Left ventricle myocardium inferior (tissue), 1 donor: ENCODE results near the gene BCAS1. TPM values are rescaled to one million over a fixed set of nuclear protein-coding genes. Genes with fewer than 3 reads are reported as not detected.

Source experiments
- DNase-seq: peaks from one replicate; pipeline ENCODE4 v3.0.0-alpha.2; 2020
- H3K27ac ChIP-seq: fragments of 200-600 bp; replicated peaks from 2 replicates; pipeline ENCODE4 v1.8.0; 2021
- H3K27me3 ChIP-seq: fragments of 200-600 bp; 2 replicates; pipeline ENCODE4 v1.8.0; 2021; ENCODE audit warnings: low read depth
- H3K36me3 ChIP-seq: fragments of 200-600 bp; 2 replicates; pipeline ENCODE4 v1.8.0; 2021
- H3K4me1 ChIP-seq: fragments of 200-600 bp; 2 replicates; pipeline ENCODE4 v1.8.0; 2021
- H3K4me3 ChIP-seq: fragments of 200-600 bp; 2 replicates; pipeline ENCODE4 v1.8.0; 2021; ENCODE audit warnings: mild to moderate bottlenecking, moderate library complexity
- H3K9me3 ChIP-seq: fragments of 200-600 bp; replicated peaks from 2 replicates; pipeline ENCODE4 v1.8.0; 2021
- CTCF ChIP-seq: fragments of 200-600 bp; IDR thresholded peaks from 2 replicates; pipeline ENCODE4 v1.8.0; 2021; ENCODE audit warnings: antibody characterized with exemption, mild to moderate bottlenecking, borderline replicate concordance
- intact Hi-C: fragments of 100-400 bp; cut with micrococcal nuclease; formaldehyde crosslinking; loops from one replicate; pipeline ENCODE4 v1.11.0; 2022
- total RNA-seq: library from RNA; stranded (reverse); fragmentation: NEBNext Ultra II Directional; extraction: Animal tissue kit (Norgen Biotek cat#: 25700); gene quantifications from one replicate; pipeline ENCODE4 v1.2.1, GENCODE V29; 2021
- donor health status: DM: no; HTN: yes; CAD: no; lungs with severe emphysema.

BCAS1 gene
- total RNA-seq, 1 donor from 2014 or later: not detected

DNA sequence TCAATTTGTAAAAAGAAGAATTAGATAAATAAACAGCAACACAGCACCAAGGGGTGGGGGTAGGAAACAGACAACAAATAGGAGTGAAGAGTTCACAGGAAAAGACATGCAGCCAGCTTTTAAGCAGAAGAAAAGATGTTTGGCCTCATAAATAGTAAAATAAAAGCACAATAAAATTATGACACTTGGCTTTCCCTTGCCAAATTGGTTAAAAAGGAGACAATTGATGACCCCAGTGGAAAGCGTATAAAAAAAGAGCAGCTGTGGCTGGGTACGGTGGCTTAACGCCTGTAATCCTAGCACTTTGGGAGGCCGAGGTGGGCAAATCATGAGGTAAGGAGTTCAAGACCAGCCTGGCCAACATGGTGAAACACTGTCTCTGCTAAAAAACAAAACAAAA, 29.1 kb downstream of the BCAS1 start:
- H3K4me1 ChIP-seq: peaks cover 4% of the 10 kb centered on the region
- H3K27ac ChIP-seq: no peak overlapping the region
- H3K9me3 ChIP-seq: no peaks in the 10 kb centered on the region
- intact Hi-C loops: no loop called here
- H3K36me3 ChIP-seq: no peaks in the 10 kb centered on the region
- TF ChIP-seq CTCF: no peak
- H3K27me3 ChIP-seq: peaks cover 36% of the 10 kb centered on the region
- no peak for DNase-seq
- H3K4me3 ChIP-seq: no peak overlapping the region

- intact Hi-C loops: no loop called here
- Histone ChIP-seq H3K9me3 (no peaks in the 10 kb centered on the region), H3K36me3 (no peaks in the 10 kb centered on the region), H3K4me3 (no peak overlapping the region), H3K27ac (no peak overlapping the region), H3K4me1 (peaks cover 4% of the 10 kb centered on the region), H3K27me3 (peaks cover 36% of the 10 kb centered on the region)
- no peak for TF ChIP-seq CTCF
- DNase-seq: no peak
Observed at GRCh38 chr20:54040531-54040930, 29.9 kb downstream of the BCAS1 start.

GRCh38 chr20:54038961-54039360, 31.4 kb downstream of the BCAS1 start:
- no peak overlapping the region for H3K27ac ChIP-seq
- H3K27me3 ChIP-seq: peaks cover 36% of the 10 kb centered on the region

GRCh38 chr20:54037525-54037924, 32.9 kb downstream of the BCAS1 start:
- no peaks in the 10 kb centered on the region for H3K4me1 ChIP-seq
- no peak for TF ChIP-seq CTCF
- H3K9me3 ChIP-seq: peaks cover 6% of the 10 kb centered on the region
- H3K4me3 ChIP-seq: no peak overlapping the region
- no peaks in the 10 kb centered on the region for H3K36me3 ChIP-seq
- intact Hi-C loops: no loop called here
- DNase-seq: no peak
- H3K27ac ChIP-seq: no peak overlapping the region
- H3K27me3 ChIP-seq: peaks cover 36% of the 10 kb centered on the region

More at GRCh38 chr20:54038961-54039360, 31.4 kb downstream of the BCAS1 start:
- intact Hi-C loops: no loop called here
- no peak for TF ChIP-seq CTCF
- H3K9me3 ChIP-seq: no peaks in the 10 kb centered on the region
- no peaks in the 10 kb centered on the region for H3K36me3 ChIP-seq
- no peak for DNase-seq
- H3K4me1 ChIP-seq: peaks cover 4% of the 10 kb centered on the region
- H3K4me3 ChIP-seq: no peak overlapping the region

DNA sequence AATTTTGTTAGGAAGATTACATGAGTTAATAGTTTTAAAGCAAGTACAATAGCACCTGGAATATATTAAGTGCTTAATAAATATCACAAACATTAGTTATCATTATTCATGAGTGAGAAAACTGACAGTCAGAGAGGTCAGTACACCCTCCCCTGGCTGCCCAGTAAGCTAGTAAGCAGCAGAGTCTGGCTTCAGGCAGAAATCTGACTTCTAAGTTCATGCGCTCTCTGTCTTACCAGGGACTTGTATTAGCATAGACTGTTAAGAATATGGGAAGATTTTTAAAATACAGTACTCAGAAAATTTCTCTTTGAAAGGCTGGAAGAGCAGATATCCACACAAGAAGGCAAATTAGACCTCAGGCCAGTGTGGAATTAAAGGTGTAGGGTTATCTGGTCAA, 40.8 kb downstream of the BCAS1 start:
- DNase-seq: no peak
- H3K27me3 ChIP-seq: peaks cover 52% of the 10 kb centered on the region
- H3K9me3 ChIP-seq: peaks cover 19% of the 10 kb centered on the region
- no peaks in the 10 kb centered on the region for H3K36me3 ChIP-seq
- intact Hi-C loops: no loop called here
- no peaks in the 10 kb centered on the region for H3K4me1 ChIP-seq
- no peak for TF ChIP-seq CTCF
- no peak overlapping the region for H3K4me3 ChIP-seq
- no peak overlapping the region for H3K27ac ChIP-seq

DNA sequence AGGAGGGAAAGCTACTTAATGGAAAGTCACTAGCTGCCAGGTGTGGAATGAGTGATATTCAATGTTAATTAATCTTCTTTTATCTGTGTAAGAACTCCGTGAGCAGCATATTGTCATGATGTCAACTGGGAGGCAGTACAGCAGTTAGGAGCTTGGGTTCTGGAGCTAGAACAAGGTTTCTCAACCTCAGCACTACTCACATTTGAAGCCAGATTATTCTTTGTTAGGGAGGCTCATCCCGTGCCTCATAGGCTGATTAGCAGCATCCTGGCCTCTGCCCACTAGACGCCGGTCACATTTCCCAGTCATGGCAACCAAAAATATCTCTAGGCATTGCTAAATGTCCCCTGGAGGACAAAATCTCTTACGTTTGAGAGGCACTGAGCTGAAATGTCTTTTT, 41.2 kb downstream of the BCAS1 start:
- Histone ChIP-seq H3K27ac (no peak overlapping the region), H3K4me1 (no peaks in the 10 kb centered on the region), H3K9me3 (peaks cover 19% of the 10 kb centered on the region), H3K27me3 (peaks cover 52% of the 10 kb centered on the region), H3K4me3 (no peak overlapping the region), H3K36me3 (no peaks in the 10 kb centered on the region)
- intact Hi-C loops: no loop called here
- TF ChIP-seq CTCF: no peak
- DNase-seq: no peak
